T-helper 2 cell treated with Interferon-gamma antibody and Interleukin-4, amounts not matched to agents 100 ng/mL and 5 ng/mL, for 36 hours (primary cell): Measurements from ENCODE around the gene CATSPERB. TPM values are rescaled to one million over a fixed set of nuclear protein-coding genes. Genes with fewer than 3 reads are reported as not detected.

Experiments
- total RNA-seq: library from RNA; stranded (reverse); gene quantifications from 2 replicates; pipeline ENCODE4 v1.2.3, GENCODE V29; 2022

Gene CATSPERB
- total RNA-seq, 1 donor from 2014 or later, result 8.0 TPM

Other genes with a start within 250 kb of the CATSPERB start
- 131 and 136 TPM in 2 replicates for gene PPP4R3A, start 221.8 kb downstream of the CATSPERB start, total RNA-seq
- 202 and 210 TPM in 2 replicates for gene TC2N, start 135.4 kb upstream of the CATSPERB start, total RNA-seq
- 2.0 and 2.6 TPM in 2 replicates for gene FBLN5, start 215.6 kb upstream of the CATSPERB start, total RNA-seq